GM19463 (cell line): ENCODE results near the gene ARMH1.
"Not testable (repeated sequence)": the region's sequence is repeated elsewhere in the genome, so short reads cannot be mapped to it uniquely, and the experiment has no call there.

ENCODE experiments used
- ATAC-seq: cut with Tn5 transposase; IDR thresholded peaks from one replicate; pipeline ENCODE4 v1.9.1; 2021; ENCODE audit warnings: mild to moderate bottlenecking, moderate library complexity; ENCODE audit not compliant: unreplicated experiment

Gene ARMH1

GRCh38 chr1:44766421-44766820 lies 91.9 kb downstream of the ARMH1 start:
- ATAC-seq: not testable (repeated sequence)
